ENCODE data around the gene COX6B2. TPM values are rescaled to one million over a fixed set of nuclear protein-coding genes. Genes with fewer than 3 reads are reported as not detected.

Gene COX6B2
- total and polyA plus RNA-seq, 12 donors = not detected

DNA sequence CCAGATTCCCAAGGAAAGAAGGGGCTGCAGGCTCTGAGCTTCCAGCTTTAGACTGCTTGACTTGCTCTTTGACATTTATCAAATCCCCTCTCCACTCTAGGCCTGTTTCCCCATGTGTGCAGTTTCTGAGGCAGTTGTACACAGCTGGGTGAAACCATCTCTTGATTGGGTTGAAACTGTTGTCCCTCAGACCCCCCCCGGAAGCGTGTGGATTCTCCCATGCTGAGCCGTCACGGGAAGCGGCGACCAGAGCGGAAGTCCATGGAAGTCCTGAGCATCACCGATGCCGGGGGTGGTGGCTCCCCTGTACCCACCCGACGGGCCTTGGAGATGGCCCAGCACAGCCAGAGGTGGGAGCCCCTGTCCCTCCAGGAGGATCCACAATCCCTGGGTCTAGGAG is 51.0 kb downstream of the COX6B2 start:
- 91% methylated on average over 11 of the region's 11 CpGs for whole genome bisulfite sequencing, 2 donors
- ATAC-seq = no peak
- no peak overlapping the region for H3K4me3 ChIP-seq
- no peak overlapping the region for H3K27ac ChIP-seq
- TF ChIP-seq, protein P1, sequence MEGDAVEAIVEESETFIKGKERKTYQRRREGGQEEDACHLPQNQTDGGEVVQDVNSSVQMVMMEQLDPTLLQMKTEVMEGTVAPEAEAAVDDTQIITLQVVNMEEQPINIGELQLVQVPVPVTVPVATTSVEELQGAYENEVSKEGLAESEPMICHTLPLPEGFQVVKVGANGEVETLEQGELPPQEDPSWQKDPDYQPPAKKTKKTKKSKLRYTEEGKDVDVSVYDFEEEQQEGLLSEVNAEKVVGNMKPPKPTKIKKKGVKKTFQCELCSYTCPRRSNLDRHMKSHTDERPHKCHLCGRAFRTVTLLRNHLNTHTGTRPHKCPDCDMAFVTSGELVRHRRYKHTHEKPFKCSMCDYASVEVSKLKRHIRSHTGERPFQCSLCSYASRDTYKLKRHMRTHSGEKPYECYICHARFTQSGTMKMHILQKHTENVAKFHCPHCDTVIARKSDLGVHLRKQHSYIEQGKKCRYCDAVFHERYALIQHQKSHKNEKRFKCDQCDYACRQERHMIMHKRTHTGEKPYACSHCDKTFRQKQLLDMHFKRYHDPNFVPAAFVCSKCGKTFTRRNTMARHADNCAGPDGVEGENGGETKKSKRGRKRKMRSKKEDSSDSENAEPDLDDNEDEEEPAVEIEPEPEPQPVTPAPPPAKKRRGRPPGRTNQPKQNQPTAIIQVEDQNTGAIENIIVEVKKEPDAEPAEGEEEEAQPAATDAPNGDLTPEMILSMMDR (IDR thresholded peaks at IDR 0.05) = no peak
- H3K4me1 ChIP-seq = peaks cover 0 to 9% (median 3%) of the 10 kb centered on the region in 9 donors
- H3K9me3 ChIP-seq = no peaks in the 10 kb centered on the region
- no peaks in the 10 kb centered on the region for H3K27me3 ChIP-seq
- peaks cover 0 to 46% (median 0%) of the 10 kb centered on the region in 9 donors for H3K36me3 ChIP-seq
- intact Hi-C loops (cut with DNase I) = loop anchor here in 9 of 10 donors (2.0 to 10.0 kb wide), 5 partner anchors 34 to 111 kb away; partner anchors contain the start of genes TMEM238 (in 8 of the 9), KMT5C (in 3 of the 9) and RPL28 (in 2 of the 9)
- DNase-seq = no peak

DNA sequence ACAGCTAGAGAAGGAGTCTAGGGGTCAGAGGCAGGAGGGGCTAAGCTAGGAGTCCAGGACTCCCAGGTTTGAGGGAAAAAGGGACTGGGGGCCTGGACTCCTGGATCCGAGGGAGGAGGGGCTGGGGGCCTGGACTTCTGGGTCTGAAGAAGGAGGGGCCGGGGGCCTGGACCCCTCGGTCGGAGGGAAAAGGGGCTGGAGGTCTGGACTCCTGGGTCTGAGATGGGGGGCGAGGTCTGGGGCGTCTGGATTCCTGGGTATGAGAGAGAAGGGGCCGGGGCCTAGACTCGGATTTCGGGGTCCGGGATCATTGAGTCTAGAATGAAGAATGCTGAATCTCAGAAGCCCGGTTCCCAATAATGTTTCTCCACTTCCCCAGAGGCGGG is 52.2 kb downstream of the COX6B2 start:
- no peak overlapping the region for H3K27ac ChIP-seq
- no peaks in the 10 kb centered on the region for H3K9me3 ChIP-seq
- ATAC-seq = no peak
- no peak for DNase-seq
- H3K36me3 ChIP-seq = peaks cover 0 to 46% (median 0%) of the 10 kb centered on the region in 9 donors
- H3K4me3 ChIP-seq = peak overlapping the region in 1 of 10 donors; percentile 43
- peaks cover 0 to 9% (median 3%) of the 10 kb centered on the region in 9 donors for H3K4me1 ChIP-seq
- 83 to 86% methylated on average over 12 of the region's 12 CpGs for WGBS, 2 donors
- TF ChIP-seq, protein P1 (IDR thresholded peaks at IDR 0.05) = no peak
- intact Hi-C loops (cut with DNase I) = loop anchor here in 9 of 10 donors (2.0 to 10.0 kb wide), 5 partner anchors 35 to 112 kb away; partner anchors contain the start of genes TMEM238 (in 8 of the 9), KMT5C (in 3 of the 9) and RPL28 (in 2 of the 9)
- H3K27me3 ChIP-seq = no peaks in the 10 kb centered on the region

DNA sequence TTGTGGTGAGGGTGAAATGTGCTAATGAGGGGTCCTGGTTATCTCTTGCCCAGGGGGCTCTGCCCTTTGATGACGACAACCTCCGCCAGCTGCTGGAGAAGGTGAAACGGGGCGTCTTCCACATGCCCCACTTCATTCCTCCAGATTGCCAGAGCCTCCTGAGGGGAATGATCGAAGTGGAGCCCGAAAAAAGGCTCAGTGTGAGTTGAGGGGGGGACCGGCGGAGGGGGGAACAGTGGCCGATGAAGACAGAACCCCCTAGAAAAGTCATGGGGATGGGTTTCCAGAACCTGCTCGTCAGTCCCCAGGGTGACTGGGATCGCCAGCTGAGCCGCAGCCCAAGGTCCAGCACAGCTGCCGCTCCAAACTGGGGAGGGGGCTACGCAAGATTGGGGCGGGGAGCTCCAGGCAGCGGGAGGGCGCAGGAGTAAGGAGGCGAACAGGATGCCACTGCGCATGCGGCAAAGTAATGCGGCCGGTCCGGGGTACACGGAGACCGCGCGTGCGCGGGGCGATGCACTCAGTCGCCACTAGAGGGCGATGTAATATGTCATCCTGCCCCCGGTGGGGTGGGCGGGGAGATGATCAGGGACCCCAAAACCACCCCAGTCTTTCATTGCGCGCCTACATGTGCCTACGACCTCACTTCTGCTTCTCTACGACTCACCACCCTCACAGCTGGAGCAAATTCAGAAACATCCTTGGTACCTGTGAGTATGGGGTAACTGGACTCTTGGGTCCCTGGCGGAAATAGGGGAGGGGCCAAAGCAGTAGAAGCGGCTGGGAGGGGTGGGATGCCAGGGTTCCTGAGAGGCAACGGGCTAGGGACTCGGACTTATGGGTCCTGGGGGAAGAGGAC is 52.8 kb downstream of the COX6B2 start:
- Histone ChIP-seq H3K4me1 (peaks cover 0 to 9% (median 3%) of the 10 kb centered on the region in 9 donors), H3K4me3 (peak overlapping the region in 8 of 10 donors; percentile 7 to 51 (median 46)), H3K9me3 (no peaks in the 10 kb centered on the region), H3K27me3 (no peaks in the 10 kb centered on the region), H3K36me3 (peaks cover 0 to 45% (median 0%) of the 10 kb centered on the region in 9 donors), H3K27ac (peak overlapping the region in 1 of 10 donors; percentile 62)
- DNase-seq (peak; percentile 86 to 93), ATAC-seq (peak; percentile 84 to 92 (median 90))
- intact Hi-C loops (cut with DNase I) = loop anchor here in 9 of 10 donors (2.0 to 10.0 kb wide), 5 partner anchors 36 to 113 kb away; partner anchors contain the start of genes TMEM238 (in 8 of the 9), KMT5C (in 3 of the 9) and RPL28 (in 2 of the 9)
- 15 to 18% methylated on average over 42 of the region's 42 CpGs for WGBS, 2 donors
- TF ChIP-seq, protein P1 (IDR thresholded peaks at IDR 0.05) = peak; percentile 92 to 99 (median 97)

DNA sequence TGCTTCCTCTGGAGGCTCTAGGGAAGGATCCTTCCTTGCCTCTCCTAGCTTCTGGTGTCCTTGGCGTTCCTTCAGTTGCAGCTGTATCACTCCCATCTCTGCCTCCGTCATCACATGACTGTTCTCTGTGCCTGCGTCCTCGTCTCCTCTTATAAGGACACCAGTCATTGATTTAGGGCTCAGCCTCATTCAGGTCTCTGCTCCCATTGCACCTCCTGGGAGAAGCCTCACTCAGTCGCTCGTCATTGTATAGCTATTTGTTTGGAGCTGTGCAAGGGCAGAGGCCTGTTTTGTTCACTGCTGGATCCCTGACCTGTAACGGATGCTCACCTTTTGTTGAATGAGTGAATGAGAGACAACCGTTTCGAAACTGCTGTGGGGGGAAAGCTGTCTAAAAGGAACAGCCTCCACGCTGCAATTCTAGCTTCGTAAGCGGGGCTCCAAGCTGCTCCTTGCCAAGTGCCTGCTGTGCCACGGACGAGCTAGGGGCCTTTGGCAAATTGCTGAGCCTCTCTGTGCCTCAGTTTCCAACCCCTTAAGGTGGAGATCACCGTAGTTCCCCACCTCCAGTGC is 53.5 kb downstream of the COX6B2 start:
- intact Hi-C loops (cut with DNase I) = loop anchor here in 8 of 10 donors (5.0 to 10.0 kb wide), 4 partner anchors 36 to 114 kb away; partner anchors contain the start of genes TMEM238 (in 8 of the 8), KMT5C (in 3 of the 8) and RPL28 (in 2 of the 8)
- Histone ChIP-seq H3K36me3 (peaks cover 0 to 43% (median 0%) of the 10 kb centered on the region in 9 donors), H3K9me3 (no peaks in the 10 kb centered on the region), H3K27ac (no peak overlapping the region), H3K4me1 (peaks cover 0 to 9% (median 3%) of the 10 kb centered on the region in 9 donors), H3K27me3 (no peaks in the 10 kb centered on the region), H3K4me3 (no peak overlapping the region)
- DNase-seq = no peak
- no peak for ATAC-seq
- 79 to 81% methylated on average over 15 of the region's 15 CpGs for WGBS, 2 donors
- TF ChIP-seq, protein P1 (IDR thresholded peaks at IDR 0.05) = no peak
